Measurements from ENCODE around the gene ADGRB3. TPM values are rescaled to one million over a fixed set of nuclear protein-coding genes. Genes with fewer than 3 reads are reported as not detected.

Gene ADGRB3
- total RNA-seq, 1 donor from 2014 or later = 8.9 TPM

DNA sequence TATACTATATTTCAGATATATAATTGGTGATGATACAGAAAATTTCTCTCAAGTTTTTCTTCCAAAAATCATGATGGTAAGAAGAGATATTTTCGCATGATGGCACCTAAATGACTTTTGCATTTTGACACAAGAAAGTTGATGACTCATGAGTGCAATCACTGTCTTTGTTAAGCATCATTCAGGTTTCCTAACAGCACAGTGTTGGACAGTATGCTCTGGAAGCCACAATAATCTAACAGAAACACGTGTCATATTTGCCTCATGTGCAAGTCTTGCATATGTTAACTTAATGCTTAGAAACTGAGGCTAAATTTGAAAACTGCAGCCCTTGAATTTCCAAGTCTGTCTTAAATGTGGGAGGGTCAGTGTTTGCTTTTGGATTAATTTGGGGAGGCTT lies 628.2 kb downstream of the ADGRB3 start:
- H3K27me3 Mint-ChIP-seq (ENCODE audit: unreplicated experiment) = peaks cover 3% of the 10 kb centered on the region
- no peak overlapping the region for H3K4me3 Mint-ChIP-seq (ENCODE audit: unreplicated experiment)
- H3K36me3 Mint-ChIP-seq (ENCODE audit: unreplicated experiment) = no peaks in the 10 kb centered on the region
- TF ChIP-seq CTCF (IDR thresholded peaks at IDR 0.05) = no peak
- no peaks in the 10 kb centered on the region for H3K9me3 Mint-ChIP-seq (ENCODE audit: unreplicated experiment)
- no peak for DNase-seq (ENCODE audit: extremely low spot score, unreplicated experiment)
- H3K27ac Mint-ChIP-seq (ENCODE audit: unreplicated experiment) = no peak overlapping the region
- H3K4me1 Mint-ChIP-seq (ENCODE audit: unreplicated experiment) = peaks cover 13% of the 10 kb centered on the region

- H3K27me3 Mint-ChIP-seq (ENCODE audit: unreplicated experiment) = peaks cover 6% of the 10 kb centered on the region
- TF ChIP-seq CTCF (IDR thresholded peaks at IDR 0.05) = no peak
- H3K9me3 Mint-ChIP-seq (ENCODE audit: unreplicated experiment) = no peaks in the 10 kb centered on the region
- peaks cover 13% of the 10 kb centered on the region for H3K4me1 Mint-ChIP-seq (ENCODE audit: unreplicated experiment)
- no peak overlapping the region for H3K4me3 Mint-ChIP-seq (ENCODE audit: unreplicated experiment)
- no peak for DNase-seq (ENCODE audit: extremely low spot score, unreplicated experiment)
- H3K27ac Mint-ChIP-seq (ENCODE audit: unreplicated experiment) = no peak overlapping the region
- no peaks in the 10 kb centered on the region for H3K36me3 Mint-ChIP-seq (ENCODE audit: unreplicated experiment)
Observed at GRCh38 chr6:69265090-69265489, 630.0 kb downstream of the ADGRB3 start.

DNA sequence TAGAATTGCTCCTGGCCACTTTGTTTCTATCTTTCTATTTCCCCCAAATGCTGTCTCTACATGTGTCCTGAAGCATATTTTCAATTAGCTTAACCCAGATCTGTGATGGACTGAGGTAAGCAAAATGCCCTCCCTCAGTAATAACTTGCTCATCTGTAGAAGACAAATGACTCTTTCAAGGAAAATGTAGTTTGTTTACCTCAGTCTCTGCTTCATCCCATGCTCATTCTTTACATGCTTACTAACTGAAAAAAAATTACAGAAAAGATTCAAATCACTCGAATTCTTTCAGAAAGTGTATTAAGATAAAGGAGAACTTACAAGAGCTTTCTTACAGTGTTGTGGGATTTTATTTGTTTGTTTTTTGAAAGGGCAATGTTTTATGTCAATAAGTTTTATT lies 630.6 kb downstream of the ADGRB3 start:
- no peak overlapping the region for H3K27ac Mint-ChIP-seq (ENCODE audit: unreplicated experiment)
- peaks cover 12% of the 10 kb centered on the region for H3K4me1 Mint-ChIP-seq (ENCODE audit: unreplicated experiment)
- TF ChIP-seq CTCF (IDR thresholded peaks at IDR 0.05) = no peak
- no peak overlapping the region for H3K4me3 Mint-ChIP-seq (ENCODE audit: unreplicated experiment)
- no peaks in the 10 kb centered on the region for H3K36me3 Mint-ChIP-seq (ENCODE audit: unreplicated experiment)
- DNase-seq (ENCODE audit: extremely low spot score, unreplicated experiment) = no peak
- no peaks in the 10 kb centered on the region for H3K9me3 Mint-ChIP-seq (ENCODE audit: unreplicated experiment)
- peaks cover 6% of the 10 kb centered on the region for H3K27me3 Mint-ChIP-seq (ENCODE audit: unreplicated experiment)

DNA sequence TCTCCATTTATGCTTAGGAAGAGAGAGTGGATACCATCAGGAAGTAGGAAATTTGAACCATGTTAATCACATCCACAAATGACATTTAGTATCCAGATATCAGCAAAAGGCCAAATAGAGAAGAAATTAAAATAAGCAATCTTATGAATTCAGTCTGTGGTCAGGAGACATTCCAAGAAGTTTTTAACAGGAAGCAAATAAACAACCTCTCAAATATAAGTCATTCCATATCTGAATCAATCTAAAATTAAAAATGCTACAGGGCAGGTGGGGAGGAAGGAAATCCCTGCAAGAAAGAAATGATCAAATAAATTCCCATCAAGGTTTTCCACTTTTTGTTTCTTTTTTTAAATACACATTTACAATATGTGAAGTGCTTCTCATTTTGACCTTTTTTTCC lies 641.1 kb downstream of the ADGRB3 start:
- Mint-ChIP-seq H3K4me3 (ENCODE audit: unreplicated experiment) (no peak overlapping the region), H3K27ac (ENCODE audit: unreplicated experiment) (no peak overlapping the region), H3K9me3 (ENCODE audit: unreplicated experiment) (no peaks in the 10 kb centered on the region), H3K4me1 (ENCODE audit: unreplicated experiment) (peaks cover 3% of the 10 kb centered on the region), H3K36me3 (ENCODE audit: unreplicated experiment) (no peaks in the 10 kb centered on the region), H3K27me3 (ENCODE audit: unreplicated experiment) (peaks cover 3% of the 10 kb centered on the region)
- no peak for DNase-seq (ENCODE audit: extremely low spot score, unreplicated experiment)
- no peak for TF ChIP-seq CTCF (IDR thresholded peaks at IDR 0.05)

DNA sequence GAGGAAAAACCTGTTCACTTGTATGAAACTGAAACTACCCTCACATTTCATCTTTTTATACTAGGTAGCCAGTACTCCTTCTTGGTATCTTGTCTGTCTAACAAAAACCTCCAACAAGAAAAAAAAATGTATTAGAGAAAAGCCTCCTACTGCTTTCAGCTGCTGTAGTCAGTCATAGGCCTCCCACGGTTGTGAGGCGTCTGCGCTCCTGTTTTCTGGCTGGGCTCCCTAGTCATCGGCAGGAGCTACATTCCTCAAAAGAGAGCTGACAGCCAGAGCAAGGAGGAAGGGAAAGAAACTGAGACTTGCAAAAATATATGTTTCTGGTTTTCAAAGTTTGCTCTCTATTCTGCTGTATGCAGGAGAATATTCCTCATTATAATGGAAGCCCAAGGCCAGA lies 644.7 kb downstream of the ADGRB3 start:
- Mint-ChIP-seq H3K4me1 (ENCODE audit: unreplicated experiment) (peaks cover 3% of the 10 kb centered on the region), H3K27ac (ENCODE audit: unreplicated experiment) (no peak overlapping the region), H3K9me3 (ENCODE audit: unreplicated experiment) (no peaks in the 10 kb centered on the region), H3K36me3 (ENCODE audit: unreplicated experiment) (no peaks in the 10 kb centered on the region), H3K4me3 (ENCODE audit: unreplicated experiment) (no peak overlapping the region), H3K27me3 (ENCODE audit: unreplicated experiment) (no peaks in the 10 kb centered on the region)
- no peak for DNase-seq (ENCODE audit: extremely low spot score, unreplicated experiment)
- no peak for TF ChIP-seq CTCF (IDR thresholded peaks at IDR 0.05)

All from osteocyte (in vitro differentiated cells).